ENCODE data around the gene SCN1B. TPM values are rescaled to one million over a fixed set of nuclear protein-coding genes. Genes with fewer than 3 reads are reported as not detected.

The SCN1B gene
- total and polyA plus RNA-seq, 2 of the 13 experiments (the other 11 are each of a cell fraction or from before 2014, with no cell fraction given), result 2.7 to 20.1 TPM

GRCh38 chr19:34995551-34995950 is 34.7 kb upstream of the SCN1B start (continued):
- no peak for TF ChIP-seq ZHX2 (IDR thresholded peaks at IDR 0.05; ENCODE audit: low read depth)
- no peak for TF ChIP-seq ZHX2 (CRISPR knock-in tag; IDR thresholded peaks at IDR 0.05; ENCODE audit: borderline replicate concordance)
- peak; percentile 68 for TF ChIP-seq TEAD3 (CRISPR knock-in tag; optimal IDR thresholded peaks at IDR 0.05; ENCODE audit: borderline replicate concordance)
- TF ChIP-seq ZNF782 (CRISPR knock-in tag; IDR thresholded peaks at IDR 0.05; ENCODE audit: borderline replicate concordance), result no peak
- TF ChIP-seq CEBPG (CRISPR knock-in tag; IDR thresholded peaks at IDR 0.05), result peak; percentile 37; the same call in 1 of the 2 replicates
- TF ChIP-seq ZNF746 (CRISPR knock-in tag; IDR thresholded peaks at IDR 0.05), result no peak
- no peak for TF ChIP-seq ZNF383 (CRISPR knock-in tag; IDR thresholded peaks at IDR 0.05; ENCODE audit: borderline replicate concordance)
- no peak for TF ChIP-seq ZNF841 (CRISPR knock-in tag; IDR thresholded peaks at IDR 0.05; ENCODE audit: borderline replicate concordance)
- TF ChIP-seq ZNF362 (CRISPR knock-in tag; IDR thresholded peaks at IDR 0.05; ENCODE audit: borderline replicate concordance), result peak; percentile 83
- TF ChIP-seq SOX5 (CRISPR knock-in tag; IDR thresholded peaks at IDR 0.05; ENCODE audit: borderline replicate concordance), result 0 out of 2 replicates have a peak, but pooled peaks have one; percentile 45
- no peak for TF ChIP-seq SMC3 (IDR thresholded peaks at IDR 0.05; ENCODE audit: low read length)
- TF ChIP-seq SP5 (CRISPR knock-in tag; IDR thresholded peaks at IDR 0.05; ENCODE audit: borderline replicate concordance, low read depth), result peak; percentile 50
- TF ChIP-seq FOXO4 (CRISPR knock-in tag; conservative IDR thresholded peaks at IDR 0.05), result no peak
- TF ChIP-seq TBX2 (CRISPR knock-in tag; IDR thresholded peaks at IDR 0.05; ENCODE audit: borderline replicate concordance), result 0 out of 2 replicates have a peak, but pooled peaks have one; percentile 18
- TF ChIP-seq ZNF280D (CRISPR knock-in tag; IDR thresholded peaks at IDR 0.05), result peak; percentile 75; the same call in 1 of the 2 replicates
- no peak for TF ChIP-seq DNMT1 (CRISPR knock-in tag; IDR thresholded peaks at IDR 0.05)
- TF ChIP-seq ZNF691 (CRISPR knock-in tag; IDR thresholded peaks at IDR 0.05; ENCODE audit: borderline replicate concordance, low read depth), result 0 out of 2 replicates have a peak, but pooled peaks have one; percentile 46
- 0 out of 2 replicates have a peak, but pooled peaks have one; percentile 30 for TF ChIP-seq PITX1 (CRISPR knock-in tag; IDR thresholded peaks at IDR 0.05)
